Kidney (tissue), 14 donors: Measurements from ENCODE around the gene TOLLIP. TPM values are rescaled to one million over a fixed set of nuclear protein-coding genes. Genes with fewer than 3 reads are reported as not detected.

ENCODE experiments used
- DNase-seq, 5 donors: peaks; one replicate each; pipeline ENCODE4 v3.0.0-alpha.2; 2013 to 2020
- FAIRE-seq: peaks from 2 replicates; lab custom pipeline; 2012; peaks lifted over from hg19 to GRCh38; lab: Jason Lieb, UNC
- H3K27ac ChIP-seq, 2 donors: one replicate each; pipeline ENCODE4 v1.7.0; 2013; ENCODE audit warnings: low read depth in 2 of 2, low read length in 2 of 2, inconsistent platforms in 1 of 2
- H3K27me3 ChIP-seq: one replicate; pipeline ENCODE4 v1.7.1; 2013; ENCODE audit warnings: low read length, inconsistent platforms; ENCODE audit not compliant: control insufficient read depth, insufficient read depth
- H3K36me3 ChIP-seq, 3 donors: one replicate each; pipeline versions ENCODE4 v1.7.0 to v1.7.1; 2013; ENCODE audit warnings: low read length in 3 of 3, control low read depth in 1 of 3, inconsistent platforms in 1 of 3; ENCODE audit not compliant: insufficient read depth in 3 of 3, control insufficient read depth in 2 of 3
- H3K4me1 ChIP-seq, 3 donors: one replicate each; pipeline versions ENCODE4 v1.7.0 to v1.7.1; 2013; ENCODE audit warnings: low read length in 3 of 3, inconsistent platforms in 1 of 3, low read depth in 1 of 3; ENCODE audit not compliant: control insufficient read depth in 2 of 3, insufficient read depth in 2 of 3
- H3K4me3 ChIP-seq, 3 donors: one replicate each; pipeline versions ENCODE4 v1.7.0 to v1.8.1; 2013; ENCODE audit warnings: low read length in 3 of 3, control low read depth in 1 of 3, inconsistent platforms in 1 of 3
- H3K9ac ChIP-seq, 3 donors: one replicate each; pipeline versions ENCODE4 v1.7.0 to v1.7.1; 2013; ENCODE audit warnings: low read length in 3 of 3, control low read depth in 1 of 3, inconsistent platforms in 1 of 3
- H3K9me3 ChIP-seq, 3 donors: one replicate each; pipeline versions ENCODE4 v1.7.0 to v1.7.1; 2013; ENCODE audit warnings: low read length in 3 of 3, control low read depth in 1 of 3, inconsistent platforms in 1 of 3; ENCODE audit not compliant: control insufficient read depth in 2 of 3, insufficient read depth in 1 of 3
- CTCF ChIP-seq: IDR thresholded peaks from 3 replicates; pipeline ENCODE4 v1.5.1; 2012; ENCODE audit warnings: mild to moderate bottlenecking, moderate library complexity, borderline replicate concordance; ENCODE audit not compliant: insufficient read depth; ENCODE audit errors: extremely low read depth
- intact Hi-C: fragments of 100-400 bp; cut with DNase I; formaldehyde crosslinking; loops from one replicate; pipeline ENCODE4 v1.11.1; 2022
- polyA plus RNA-seq: library from polyadenylated mRNA; stranded (reverse); fragments of 350-450 nt; fragmentation: Illumina TruSeq; extraction: RNeasy Lipid Tissue Mini Kit (QIAGEN cat#74804); gene quantifications from one replicate; pipeline ENCODE4 v1.2.3, GENCODE V29; 2014; ENCODE audit warnings: low read depth, low replicate concordance; ENCODE audit not compliant: insufficient read depth
- total RNA-seq: library from RNA; stranded (reverse); fragmentation: NEBNext Ultra II Directional; extraction: Animal tissue kit (Norgen Biotek cat#: 25700); gene quantifications from one replicate; pipeline ENCODE4 v1.2.1, GENCODE V29; 2021
- donor health status: control.
- donor health status: control.
- donor health status: control.
- donor health status: control.
- donor health status: control.
- donor health status: DM: yes; HTN: yes; CAD: no.
- donor health status: Normal renal cell carcinoma (clear cell type).

TOLLIP gene
- total and polyA plus RNA-seq, 2 donors from 2014 or later, result 65.5 to 88.0 TPM

DNA sequence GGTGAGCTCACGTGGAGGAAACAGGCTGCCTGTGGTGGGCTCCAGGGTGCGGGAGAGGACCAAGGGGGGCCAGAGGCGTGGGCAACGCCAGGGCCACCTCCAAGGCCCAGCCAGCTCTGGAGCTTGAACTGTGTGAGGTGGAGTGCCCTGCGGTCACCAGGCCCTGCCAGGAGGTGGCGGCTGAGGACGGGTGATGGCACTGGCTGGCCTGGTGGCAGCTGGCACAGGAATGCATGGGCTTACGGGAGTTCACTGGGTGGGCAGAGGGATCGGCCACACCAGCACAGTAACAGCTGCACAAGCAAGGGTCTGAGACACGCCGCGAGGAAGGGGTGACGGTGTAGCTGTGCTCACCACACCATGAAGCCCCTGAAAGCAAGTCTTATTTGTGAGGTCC, 15.8 kb downstream of the TOLLIP start:
- peak; percentile 29 for TF ChIP-seq CTCF
- intact Hi-C loops, result no loop called here
- FAIRE-seq (no peak), DNase-seq (peak in 2 of 5 donors; percentile 28 to 70)
- Histone ChIP-seq H3K4me3 (no peak overlapping the region), H3K4me1 (peaks cover 0 to 9% (median 5%) of the 10 kb centered on the region in 3 donors), H3K9ac (no peak overlapping the region), H3K27me3 (no peaks in the 10 kb centered on the region), H3K27ac (no peak overlapping the region), H3K36me3 (peaks cover 0 to 13% (median 11%) of the 10 kb centered on the region in 3 donors), H3K9me3 (no peaks in the 10 kb centered on the region)

- intact Hi-C loops, result no loop called here
- Histone ChIP-seq H3K27me3 (no peaks in the 10 kb centered on the region), H3K9ac (no peak overlapping the region), H3K9me3 (no peaks in the 10 kb centered on the region), H3K36me3 (peaks cover 0 to 18% (median 15%) of the 10 kb centered on the region in 3 donors), H3K4me1 (peaks cover 0 to 3% (median 1%) of the 10 kb centered on the region in 3 donors), H3K4me3 (no peak overlapping the region), H3K27ac (no peak overlapping the region)
- no peak for FAIRE-seq
- TF ChIP-seq CTCF, result no peak
- DNase-seq, result peak in 2 of 5 donors; percentile 19 to 68
These were observed 16.5 kb downstream of the TOLLIP start for GRCh38 chr11:1292644-1293618.

DNA sequence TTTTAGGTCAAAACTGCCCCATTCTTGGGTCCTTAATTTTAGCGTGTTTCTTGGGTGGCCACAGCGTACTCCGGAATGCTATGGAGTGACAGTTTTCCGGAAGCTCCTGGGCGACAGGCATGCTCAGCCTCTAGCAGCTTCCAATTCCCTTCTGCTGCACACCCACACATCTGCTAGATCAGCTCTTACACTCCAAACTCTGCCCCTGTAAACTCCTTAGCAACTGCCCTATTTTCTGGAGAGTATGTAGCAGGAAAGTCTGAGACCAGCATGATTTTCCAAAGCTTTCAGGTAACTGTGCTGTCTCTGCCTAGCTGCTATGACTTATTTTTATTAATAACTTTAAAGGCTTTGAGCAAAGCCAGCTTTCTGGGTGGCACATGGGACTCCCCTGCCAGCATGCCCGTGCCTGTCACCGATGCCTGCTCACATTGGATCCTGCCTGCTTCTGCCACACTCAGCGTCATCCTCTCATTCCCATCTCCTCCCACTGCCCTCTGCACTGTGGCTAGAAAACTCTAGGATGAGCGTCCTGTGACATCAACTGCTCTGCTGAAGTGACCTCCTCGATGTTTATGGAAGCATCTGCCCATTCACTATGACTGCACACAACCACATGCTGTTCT, 17.3 kb downstream of the TOLLIP start:
- DNase-seq (peak in 2 of 5 donors; percentile 7 to 22), FAIRE-seq (no peak)
- no peak overlapping the region for H3K9ac ChIP-seq
- H3K36me3 ChIP-seq, result peaks cover 0 to 19% (median 15%) of the 10 kb centered on the region in 3 donors
- no peak overlapping the region for H3K4me3 ChIP-seq
- intact Hi-C loops, result no loop called here
- H3K27me3 ChIP-seq, result no peaks in the 10 kb centered on the region
- H3K9me3 ChIP-seq, result no peaks in the 10 kb centered on the region
- no peak for TF ChIP-seq CTCF
- no peaks in the 10 kb centered on the region for H3K4me1 ChIP-seq
- no peak overlapping the region for H3K27ac ChIP-seq
